Measurements from ENCODE around the gene ARHGEF19.
A peak's percentile ranks its signal among the peaks of the same experiment; 100 is the strongest.

DNA sequence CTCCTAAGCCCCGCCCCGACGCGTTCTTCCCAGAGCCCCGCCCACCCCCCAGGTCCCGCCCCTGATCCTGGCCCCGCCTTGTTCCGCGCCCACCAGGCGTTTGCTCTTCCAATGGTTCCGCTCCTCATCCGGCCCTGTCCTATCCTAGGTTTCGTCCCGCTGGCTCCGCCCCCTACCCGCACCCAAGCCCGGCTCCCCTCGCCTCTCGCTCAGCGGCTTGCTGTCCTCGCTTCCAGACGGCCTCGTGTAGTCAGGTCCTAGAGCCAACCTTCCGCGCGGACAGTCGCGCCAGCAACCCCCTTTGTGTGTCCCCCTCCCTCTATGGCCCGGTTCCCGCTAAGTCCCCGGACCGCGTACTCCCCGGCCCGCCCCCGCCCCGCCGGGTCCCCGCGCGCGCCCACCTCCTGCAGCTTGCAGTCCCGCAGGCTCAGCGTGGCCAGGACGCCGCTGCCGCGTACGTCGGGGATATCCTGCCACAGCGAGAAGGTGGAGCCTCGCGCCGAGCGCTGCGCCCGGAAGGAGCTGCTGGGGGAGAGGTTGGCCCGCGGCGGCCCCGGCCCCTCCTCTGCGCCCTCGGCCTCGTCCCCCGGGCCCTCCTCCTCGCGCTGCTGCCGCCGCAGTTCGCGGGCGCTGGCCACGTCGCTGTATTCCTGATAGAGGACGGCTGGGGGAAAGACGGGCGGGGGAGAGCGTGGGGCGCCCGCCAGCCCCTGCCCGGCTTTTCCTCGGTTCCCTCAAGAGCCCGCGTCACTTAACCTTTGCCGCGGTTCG, 5.7 kb downstream of the ARHGEF19 start:
- TF ChIP-seq, protein P1, sequence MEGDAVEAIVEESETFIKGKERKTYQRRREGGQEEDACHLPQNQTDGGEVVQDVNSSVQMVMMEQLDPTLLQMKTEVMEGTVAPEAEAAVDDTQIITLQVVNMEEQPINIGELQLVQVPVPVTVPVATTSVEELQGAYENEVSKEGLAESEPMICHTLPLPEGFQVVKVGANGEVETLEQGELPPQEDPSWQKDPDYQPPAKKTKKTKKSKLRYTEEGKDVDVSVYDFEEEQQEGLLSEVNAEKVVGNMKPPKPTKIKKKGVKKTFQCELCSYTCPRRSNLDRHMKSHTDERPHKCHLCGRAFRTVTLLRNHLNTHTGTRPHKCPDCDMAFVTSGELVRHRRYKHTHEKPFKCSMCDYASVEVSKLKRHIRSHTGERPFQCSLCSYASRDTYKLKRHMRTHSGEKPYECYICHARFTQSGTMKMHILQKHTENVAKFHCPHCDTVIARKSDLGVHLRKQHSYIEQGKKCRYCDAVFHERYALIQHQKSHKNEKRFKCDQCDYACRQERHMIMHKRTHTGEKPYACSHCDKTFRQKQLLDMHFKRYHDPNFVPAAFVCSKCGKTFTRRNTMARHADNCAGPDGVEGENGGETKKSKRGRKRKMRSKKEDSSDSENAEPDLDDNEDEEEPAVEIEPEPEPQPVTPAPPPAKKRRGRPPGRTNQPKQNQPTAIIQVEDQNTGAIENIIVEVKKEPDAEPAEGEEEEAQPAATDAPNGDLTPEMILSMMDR (conservative IDR thresholded peaks at IDR 0.05; ENCODE audit: low read depth, low read length), result 0 out of 2 replicates have a peak, but pooled peaks have one; percentile 0
- TF ChIP-seq RFX5 (IDR thresholded peaks at IDR 0.05; ENCODE audit: low read depth, low read length) (no peak), CHD1 (IDR thresholded peaks at IDR 0.05; ENCODE audit: low read depth, low read length) (no peak)
